G401 (cell line): ENCODE data around the gene FAM209A. TPM values are rescaled to one million over a fixed set of nuclear protein-coding genes. Genes with fewer than 3 reads are reported as not detected.

Source experiments
- total RNA-seq: library from RNA; depleted of rRNA; stranded (reverse); fragments of >200 nt; shearing (Covaris generic); gene quantifications from 2 replicates; pipeline ENCODE4 v1.2.3, GENCODE V29; 2014; rRNA removed

FAM209A gene
- total RNA-seq, 1 experiment from 2014 or later: not detected

Other genes with a start within 250 kb of the FAM209A start
- gene FAM210B, start 165.8 kb upstream of the FAM209A start, total RNA-seq: 18.3 and 20.4 TPM in 2 replicates
- gene AURKA, start 132.5 kb upstream of the FAM209A start, total RNA-seq: 65.2 and 100 TPM in 2 replicates
- gene CSTF1, start 132.1 kb upstream of the FAM209A start, total RNA-seq: 54.6 and 76.4 TPM in 2 replicates
- gene CASS4, start 112.5 kb upstream of the FAM209A start, total RNA-seq: 0.51 TPM in 1 of 2 replicates, not detected in the other
- 69.3 and 82.8 TPM in 2 replicates for gene RTF2, start 56.1 kb upstream of the FAM209A start, total RNA-seq
- gene FAM209B, start 8.5 kb downstream of the FAM209A start, total RNA-seq: not detected in 2 replicates
- 0.12 and 0.27 TPM in 2 replicates for gene TFAP2C, start 104.6 kb downstream of the FAM209A start, total RNA-seq